ENCODE measurements around the gene ZMYND11.

DNA sequence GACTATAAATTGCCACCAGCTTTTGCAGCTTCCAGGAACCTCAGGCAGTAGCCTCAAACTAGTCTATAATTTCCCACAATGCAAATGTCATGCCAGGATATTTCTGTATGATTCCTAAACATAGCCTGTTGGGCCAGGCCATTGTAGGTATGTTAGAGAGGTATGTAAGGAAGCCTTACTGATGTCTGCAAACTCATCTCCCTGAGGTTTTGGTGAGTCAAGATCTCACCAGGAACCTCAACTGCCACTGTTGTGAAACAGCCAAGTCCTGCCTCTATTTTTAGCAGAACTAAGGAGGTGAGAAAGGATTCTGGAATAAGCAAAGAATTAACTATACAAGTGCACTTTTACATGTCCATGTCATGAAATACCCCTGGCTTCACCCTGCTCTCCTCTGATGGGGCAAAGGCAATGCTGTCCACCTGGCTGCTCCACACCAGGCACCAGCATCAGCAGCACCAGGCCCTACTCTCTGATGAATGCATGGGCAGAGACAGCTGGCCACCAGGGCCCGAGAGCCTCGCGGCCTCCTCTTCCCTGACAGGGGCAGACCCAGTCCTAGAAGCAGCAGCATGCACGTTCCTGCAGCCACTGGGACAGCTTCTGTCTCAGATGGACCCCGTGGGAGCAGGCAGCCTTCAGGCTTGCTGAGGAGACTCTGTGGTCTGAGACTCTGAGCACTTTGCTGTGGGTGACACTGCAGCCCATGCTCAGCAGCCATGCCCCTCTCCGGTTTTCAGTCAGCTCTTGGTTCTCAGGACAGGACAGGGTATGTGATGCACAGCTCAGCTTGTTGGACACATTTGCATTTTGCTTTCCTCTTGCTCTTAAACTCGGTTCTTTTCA, 147.3 kb downstream of the ZMYND11 start:
- TF ChIP-seq, protein P1, sequence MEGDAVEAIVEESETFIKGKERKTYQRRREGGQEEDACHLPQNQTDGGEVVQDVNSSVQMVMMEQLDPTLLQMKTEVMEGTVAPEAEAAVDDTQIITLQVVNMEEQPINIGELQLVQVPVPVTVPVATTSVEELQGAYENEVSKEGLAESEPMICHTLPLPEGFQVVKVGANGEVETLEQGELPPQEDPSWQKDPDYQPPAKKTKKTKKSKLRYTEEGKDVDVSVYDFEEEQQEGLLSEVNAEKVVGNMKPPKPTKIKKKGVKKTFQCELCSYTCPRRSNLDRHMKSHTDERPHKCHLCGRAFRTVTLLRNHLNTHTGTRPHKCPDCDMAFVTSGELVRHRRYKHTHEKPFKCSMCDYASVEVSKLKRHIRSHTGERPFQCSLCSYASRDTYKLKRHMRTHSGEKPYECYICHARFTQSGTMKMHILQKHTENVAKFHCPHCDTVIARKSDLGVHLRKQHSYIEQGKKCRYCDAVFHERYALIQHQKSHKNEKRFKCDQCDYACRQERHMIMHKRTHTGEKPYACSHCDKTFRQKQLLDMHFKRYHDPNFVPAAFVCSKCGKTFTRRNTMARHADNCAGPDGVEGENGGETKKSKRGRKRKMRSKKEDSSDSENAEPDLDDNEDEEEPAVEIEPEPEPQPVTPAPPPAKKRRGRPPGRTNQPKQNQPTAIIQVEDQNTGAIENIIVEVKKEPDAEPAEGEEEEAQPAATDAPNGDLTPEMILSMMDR (IDR thresholded peaks at IDR 0.05): no peak
- no peak for TF ChIP-seq POLR2A (IDR thresholded peaks at IDR 0.05)
